ENCODE results near the gene ARHGAP26.

DNA sequence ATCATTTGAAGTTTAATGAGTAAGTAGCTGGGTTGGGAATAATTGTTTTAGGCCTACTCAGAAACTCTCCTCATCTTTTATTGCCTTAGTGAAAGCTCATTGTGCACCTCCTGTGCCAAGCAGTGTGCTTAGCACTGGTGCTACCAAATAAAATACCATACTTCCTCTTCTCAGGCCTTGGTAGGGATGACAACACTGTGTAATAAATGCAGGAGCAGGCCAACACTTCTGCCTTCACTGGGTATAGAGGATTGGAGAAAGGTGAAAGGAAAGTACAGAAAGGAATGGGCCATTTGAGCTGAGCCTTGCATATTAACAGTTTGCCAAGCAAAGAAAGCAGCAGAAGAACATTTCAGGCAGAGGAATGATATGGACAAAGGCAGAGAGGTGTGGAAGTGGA is 347.6 kb downstream of the ARHGAP26 start:
- TF ChIP-seq, protein P1, sequence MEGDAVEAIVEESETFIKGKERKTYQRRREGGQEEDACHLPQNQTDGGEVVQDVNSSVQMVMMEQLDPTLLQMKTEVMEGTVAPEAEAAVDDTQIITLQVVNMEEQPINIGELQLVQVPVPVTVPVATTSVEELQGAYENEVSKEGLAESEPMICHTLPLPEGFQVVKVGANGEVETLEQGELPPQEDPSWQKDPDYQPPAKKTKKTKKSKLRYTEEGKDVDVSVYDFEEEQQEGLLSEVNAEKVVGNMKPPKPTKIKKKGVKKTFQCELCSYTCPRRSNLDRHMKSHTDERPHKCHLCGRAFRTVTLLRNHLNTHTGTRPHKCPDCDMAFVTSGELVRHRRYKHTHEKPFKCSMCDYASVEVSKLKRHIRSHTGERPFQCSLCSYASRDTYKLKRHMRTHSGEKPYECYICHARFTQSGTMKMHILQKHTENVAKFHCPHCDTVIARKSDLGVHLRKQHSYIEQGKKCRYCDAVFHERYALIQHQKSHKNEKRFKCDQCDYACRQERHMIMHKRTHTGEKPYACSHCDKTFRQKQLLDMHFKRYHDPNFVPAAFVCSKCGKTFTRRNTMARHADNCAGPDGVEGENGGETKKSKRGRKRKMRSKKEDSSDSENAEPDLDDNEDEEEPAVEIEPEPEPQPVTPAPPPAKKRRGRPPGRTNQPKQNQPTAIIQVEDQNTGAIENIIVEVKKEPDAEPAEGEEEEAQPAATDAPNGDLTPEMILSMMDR (IDR thresholded peaks at IDR 0.05; ENCODE audit: low read depth, low read length, poor library complexity, severe bottlenecking) = no peak
- no peak for TF ChIP-seq EZH2phosphoT487 (IDR thresholded peaks at IDR 0.05; ENCODE audit: borderline replicate concordance, low read length)

Measured in DOHH2 (cell line).